Small intestine (tissue), 7 donors: ENCODE measurements around the gene MRPL57. TPM values are rescaled to one million over a fixed set of nuclear protein-coding genes. Genes with fewer than 3 reads are reported as not detected.
"Not testable (repeated sequence)": the region's sequence is repeated elsewhere in the genome, so short reads cannot be mapped to it uniquely, and the experiment has no call there.

Source experiments
- DNase-seq, 2 donors: peaks; one replicate each; pipeline versions ENCODE4 v3.0.0 to v3.0.0-alpha.2; 2013
- FAIRE-seq: peaks from 2 replicates; lab custom pipeline; 2012; peaks lifted over from hg19 to GRCh38; lab: Jason Lieb, UNC
- H3K27ac ChIP-seq, 3 donors: one replicate each; pipeline ENCODE4 v1.5.1; 2013; ENCODE audit warnings: low read length in 2 of 3, mild to moderate bottlenecking in 2 of 3, control low read depth in 1 of 3, inconsistent platforms in 1 of 3, low read depth in 1 of 3, moderate library complexity in 1 of 3
- H3K27me3 ChIP-seq, 3 donors: one replicate each; pipeline ENCODE4 v1.6.1; 2013; ENCODE audit warnings: low read length in 3 of 3, inconsistent platforms in 1 of 3; ENCODE audit not compliant: control insufficient read depth in 3 of 3, insufficient read depth in 3 of 3
- H3K36me3 ChIP-seq, 3 donors: one replicate each; pipeline ENCODE4 v1.6.1; 2013; ENCODE audit warnings: low read length in 3 of 3, inconsistent platforms in 1 of 3, low read depth in 1 of 3, mild to moderate bottlenecking in 1 of 3, moderate library complexity in 1 of 3; ENCODE audit not compliant: control insufficient read depth in 3 of 3, insufficient read depth in 2 of 3
- H3K4me1 ChIP-seq, 3 donors: one replicate each; pipeline ENCODE4 v1.6.1; 2013; ENCODE audit warnings: low read length in 2 of 3, inconsistent platforms in 1 of 3, low read depth in 1 of 3, mild to moderate bottlenecking in 1 of 3, moderate library complexity in 1 of 3; ENCODE audit not compliant: control insufficient read depth in 3 of 3, insufficient read depth in 2 of 3
- H3K4me3 ChIP-seq, 3 donors: one replicate each; pipeline ENCODE4 v1.5.1; 2013; ENCODE audit warnings: low read length in 3 of 3, control low read depth in 1 of 3, inconsistent platforms in 1 of 3, low read depth in 1 of 3, mild to moderate bottlenecking in 1 of 3, moderate library complexity in 1 of 3
- H3K9me3 ChIP-seq, 2 donors: one replicate each; pipeline ENCODE4 v1.6.1; 2013; ENCODE audit warnings: low read depth in 1 of 2, low read length in 1 of 2; ENCODE audit not compliant: control insufficient read depth in 2 of 2, insufficient read depth in 1 of 2
- WGBS, 3 donors: extraction: QIAGEN DNeasy Blood & Tissue Kit; methylation state at CpG; one replicate each; pipeline ENCODE4 v1.1.7; 2013; 5-methylcytosine and 5-hydroxymethylcytosine counted together
- polyA plus RNA-seq, 4 donors: library from polyadenylated mRNA; stranded (reverse) in 3 of 4; unstranded in 1 of 4; fragments of 200-250 nt in 3 of 4; fragments of 120-200 nt in 1 of 4; gene quantifications; one replicate each; pipeline versions ENCODE4 v1.2.1 to v1.2.3, GENCODE V29; 2013
- donor health status: healthy with polysubstance abuse.
- donor health status: control.
- donor health status: control.
- donor health status: Bipolar disorder and iron deficiency.
- donor health status: healthy.

MRPL57 gene
- polyA plus RNA-seq, 4 donors = 21.7 to 27.7 (median 23.7) TPM

DNA sequence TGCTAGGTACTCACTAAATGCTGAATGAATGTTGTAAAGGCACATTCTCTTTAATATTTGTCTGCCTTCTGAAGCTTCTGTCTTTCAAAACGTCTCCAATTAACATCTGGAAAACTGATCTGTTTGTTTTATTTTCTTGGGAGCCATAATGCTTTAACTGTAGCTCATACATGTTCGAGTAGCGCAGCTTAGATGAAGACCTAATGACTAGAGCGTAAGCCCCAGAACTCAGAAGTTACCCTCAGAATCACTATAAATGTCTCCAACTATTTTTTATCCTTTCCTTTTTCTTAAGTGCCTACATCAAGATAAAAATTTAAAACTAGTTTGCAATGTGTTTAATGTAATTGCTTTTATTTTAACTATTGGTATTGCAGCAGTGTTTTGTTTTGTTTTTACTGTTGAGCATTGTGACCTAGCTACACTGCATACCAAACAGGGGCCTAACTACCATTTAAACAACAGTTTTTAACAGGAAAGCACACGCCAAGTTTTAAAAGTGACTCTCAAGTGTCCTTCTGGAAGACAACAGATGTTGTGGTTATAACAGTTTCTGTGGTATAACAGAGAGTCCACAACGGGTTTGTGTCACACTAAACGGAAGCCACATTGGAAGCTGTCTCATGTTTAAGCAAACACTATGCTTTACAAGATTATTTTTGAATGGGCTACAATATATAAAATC, 42.0 kb downstream of the MRPL57 start:
- no peaks in the 10 kb centered on the region for H3K4me1 ChIP-seq
- no peak for FAIRE-seq
- peak; percentile 7 to 11 for DNase-seq
- H3K27ac ChIP-seq = peak overlapping the region in 1 of 3 donors; percentile 4
- H3K9me3 ChIP-seq = peaks cover 0 to 3% of the 10 kb centered on the region in 2 donors
- H3K36me3 ChIP-seq = no peaks in the 10 kb centered on the region
- H3K27me3 ChIP-seq = peaks cover 0 to 2% (median 0%) of the 10 kb centered on the region in 3 donors
- H3K4me3 ChIP-seq = no peak overlapping the region
- WGBS, 3 donors = 52 to 68% (median 54%) methylated on average over 7 of the region's 7 CpGs

DNA sequence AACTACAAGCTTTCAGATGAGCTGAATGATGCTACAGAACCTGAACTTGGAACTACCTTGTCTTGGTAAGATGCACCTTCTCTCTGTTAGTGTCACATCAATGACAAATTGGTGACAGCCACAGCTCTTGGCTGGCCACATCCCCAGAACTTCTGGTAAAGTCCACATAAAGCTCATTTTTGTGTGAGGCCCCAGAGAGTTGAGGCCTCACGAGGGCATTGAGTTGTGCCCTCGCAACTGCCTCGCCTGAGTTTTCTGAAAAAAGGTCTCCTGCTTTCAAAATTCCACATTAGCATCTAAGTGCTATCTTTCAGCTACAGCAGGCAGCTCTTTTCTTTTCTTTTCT, 42.6 kb downstream of the MRPL57 start:
- Histone ChIP-seq H3K36me3 (no peaks in the 10 kb centered on the region), H3K27ac (peak overlapping the region in 1 of 3 donors; percentile 4), H3K4me3 (no peak overlapping the region), H3K4me1 (no peaks in the 10 kb centered on the region), H3K27me3 (peaks cover 0 to 2% (median 0%) of the 10 kb centered on the region in 3 donors), H3K9me3 (peaks cover 0 to 3% of the 10 kb centered on the region in 2 donors)
- 51 to 72% (median 71%) methylated on average over 3 of the region's 3 CpGs for WGBS, 3 donors
- DNase-seq (no peak), FAIRE-seq (no peak)

DNA sequence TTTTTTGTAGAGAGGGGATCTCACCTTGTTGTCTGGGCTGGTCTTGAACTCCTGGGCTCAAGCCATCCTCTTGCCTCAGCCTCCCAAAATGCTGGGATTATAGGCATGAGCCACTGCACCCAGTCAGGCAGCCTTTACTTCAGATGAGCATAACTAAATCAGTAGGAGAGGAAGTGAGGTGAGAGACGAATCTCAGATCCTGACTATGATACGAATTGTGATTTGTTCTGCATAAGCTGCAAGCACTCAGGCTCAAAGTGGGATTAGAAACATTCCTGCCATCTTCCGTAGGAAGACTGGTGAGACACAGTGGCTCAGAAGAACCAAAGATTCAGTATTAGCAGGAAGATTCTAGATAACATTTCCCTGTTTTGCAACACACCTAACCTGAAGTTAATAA, 43.3 kb downstream of the MRPL57 start:
- not testable (repeated sequence) for H3K4me3 ChIP-seq, FAIRE-seq, H3K4me1 ChIP-seq, H3K36me3 ChIP-seq, H3K9me3 ChIP-seq, H3K27ac ChIP-seq, H3K27me3 ChIP-seq, DNase-seq
- 66 to 74% (median 72%) methylated on average over 3 of the region's 3 CpGs for WGBS, 3 donors

DNA sequence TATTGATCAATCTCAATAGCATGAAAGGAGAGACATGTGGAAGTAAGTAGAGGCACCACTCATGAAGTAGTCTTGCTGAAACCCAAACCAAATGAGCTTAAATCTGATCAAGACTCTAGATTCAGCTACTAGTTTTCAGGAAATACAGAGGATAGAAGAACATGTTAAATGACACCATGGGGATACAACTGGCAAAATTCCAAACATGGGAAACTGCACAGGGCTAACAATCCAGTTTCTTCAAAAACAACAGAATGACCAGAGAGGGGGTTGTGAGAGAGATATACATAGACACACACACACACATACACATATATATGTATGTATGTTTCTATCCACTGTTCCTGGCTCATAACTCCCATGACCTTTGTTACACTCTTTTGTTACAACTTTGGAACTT, 44.8 kb downstream of the MRPL57 start:
- Histone ChIP-seq H3K4me3 (no peak overlapping the region), H3K27me3 (no peaks in the 10 kb centered on the region), H3K9me3 (peaks cover 0 to 3% of the 10 kb centered on the region in 2 donors), H3K36me3 (no peaks in the 10 kb centered on the region), H3K4me1 (no peaks in the 10 kb centered on the region), H3K27ac (no peak overlapping the region)
- FAIRE-seq = no peak
- no peak for DNase-seq

DNA sequence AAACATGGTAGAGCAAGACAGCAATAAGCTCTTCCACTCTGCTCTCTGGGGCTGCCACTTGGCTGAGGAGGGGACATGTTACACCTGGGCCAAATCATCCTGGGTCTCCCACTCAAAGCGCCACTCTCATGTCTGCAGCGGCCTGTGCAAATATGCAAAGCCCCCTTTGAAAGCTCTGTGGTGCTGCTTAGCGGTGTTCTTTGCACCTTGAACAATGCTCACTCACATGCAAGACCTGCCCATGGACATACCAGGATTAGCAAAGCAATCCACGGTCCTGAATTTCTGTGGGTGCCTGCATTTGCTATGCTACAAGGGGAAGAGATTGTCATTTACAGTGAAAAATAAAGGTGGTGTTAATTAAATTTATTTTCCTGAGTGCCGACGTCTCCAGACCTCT, 48.6 kb downstream of the MRPL57 start:
- no peak for DNase-seq
- Histone ChIP-seq H3K9me3 (peaks cover 0 to 3% of the 10 kb centered on the region in 2 donors), H3K4me1 (no peaks in the 10 kb centered on the region), H3K36me3 (no peaks in the 10 kb centered on the region), H3K4me3 (no peak overlapping the region), H3K27ac (no peak overlapping the region), H3K27me3 (no peaks in the 10 kb centered on the region)
- FAIRE-seq = no peak
- 75 to 83% (median 82%) methylated on average over 6 of the region's 6 CpGs for WGBS, 3 donors

DNA sequence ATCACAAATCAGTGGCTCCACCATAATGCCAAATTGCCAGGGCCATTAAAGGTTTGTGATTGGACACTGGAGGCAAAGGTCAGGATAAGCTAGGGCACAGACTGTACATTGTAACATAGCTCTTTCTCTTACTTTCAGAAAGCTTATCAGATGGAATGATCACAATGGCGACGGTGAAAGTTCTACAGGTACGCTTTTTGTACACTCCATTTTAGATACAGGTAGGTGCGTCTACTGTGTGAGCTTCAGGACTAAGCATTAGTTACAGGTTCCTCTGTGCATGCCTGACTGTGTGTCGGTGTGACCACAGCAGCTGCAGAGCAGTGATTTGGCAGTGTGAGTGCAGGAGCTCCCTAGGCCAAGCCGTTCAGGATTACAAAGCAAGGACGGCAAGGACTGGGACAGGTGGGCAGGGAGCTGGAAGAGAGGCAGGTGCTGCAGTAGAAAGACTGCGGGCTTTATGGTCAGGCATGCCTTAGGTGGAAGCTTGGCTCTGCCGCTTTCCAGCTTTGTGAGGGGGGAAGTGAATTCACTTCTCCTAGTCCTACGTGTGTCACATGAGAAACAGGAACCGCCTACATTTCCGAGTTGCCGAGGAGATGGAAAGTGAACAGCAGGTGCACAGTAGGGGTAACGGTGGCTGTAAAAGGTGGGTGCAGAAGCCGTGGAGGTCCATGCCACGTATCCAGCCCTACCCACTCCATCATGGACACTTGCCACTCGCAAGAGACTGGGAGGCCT, 49.6 kb downstream of the MRPL57 start:
- 76 to 83% (median 79%) methylated on average over 17 of the region's 17 CpGs for WGBS, 3 donors
- DNase-seq = no peak
- H3K27ac ChIP-seq = no peak overlapping the region
- no peak overlapping the region for H3K4me3 ChIP-seq
- FAIRE-seq = no peak
- H3K27me3 ChIP-seq = no peaks in the 10 kb centered on the region
- H3K36me3 ChIP-seq = no peaks in the 10 kb centered on the region
- no peaks in the 10 kb centered on the region for H3K4me1 ChIP-seq
- H3K9me3 ChIP-seq = peaks cover 0 to 3% of the 10 kb centered on the region in 2 donors

DNA sequence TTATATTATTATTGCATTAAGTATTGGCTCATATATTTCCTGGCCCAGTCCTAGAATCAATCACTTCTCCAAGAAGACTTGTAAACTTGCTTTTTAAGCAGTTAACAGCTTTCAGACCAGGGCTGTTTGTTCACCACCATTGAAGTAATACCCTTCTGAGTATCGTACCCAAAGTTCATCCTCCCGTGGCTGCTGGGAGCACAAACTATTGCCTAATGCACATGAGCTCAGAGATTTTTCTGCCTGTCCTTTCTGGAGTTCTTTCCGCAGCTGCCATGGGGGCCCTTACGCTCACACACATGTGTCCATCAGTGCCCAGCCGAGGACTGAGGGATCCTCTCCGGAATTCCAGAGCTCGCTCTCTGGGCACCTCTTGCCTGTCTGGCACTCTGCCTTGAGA, 51.5 kb downstream of the MRPL57 start:
- H3K36me3 ChIP-seq = no peaks in the 10 kb centered on the region
- DNase-seq = no peak
- H3K4me1 ChIP-seq = no peaks in the 10 kb centered on the region
- no peak for FAIRE-seq
- 91 to 94% (median 93%) methylated on average over 7 of the region's 7 CpGs for WGBS, 3 donors
- H3K27me3 ChIP-seq = no peaks in the 10 kb centered on the region
- no peaks in the 10 kb centered on the region for H3K9me3 ChIP-seq
- H3K27ac ChIP-seq = no peak overlapping the region
- no peak overlapping the region for H3K4me3 ChIP-seq
